H9 (cell line): ENCODE results near the gene SMAD7. TPM values are rescaled to one million over a fixed set of nuclear protein-coding genes. Genes with fewer than 3 reads are reported as not detected.

ENCODE experiments used
- DNase-seq: peaks from one replicate; pipeline ENCODE4 v3.0.0-alpha.2; 2017
- H2AFZ ChIP-seq: one replicate; pipeline ENCODE4 v1.6.1; 2013; ENCODE audit warnings: mild to moderate bottlenecking, low read length, control low read depth, moderate library complexity
- H2AK5ac ChIP-seq: 2 replicates; pipeline ENCODE4 v1.6.1; 2013; ENCODE audit warnings: low read length, control low read depth, mixed read lengths; ENCODE audit not compliant: insufficient read length
- H2BK120ac ChIP-seq: one replicate; pipeline ENCODE4 v1.6.1; 2013; ENCODE audit warnings: low read depth, mild to moderate bottlenecking, low read length, control low read depth, inconsistent platforms; ENCODE audit not compliant: poor library complexity, severe bottlenecking
- H2BK12ac ChIP-seq: 2 replicates; pipeline ENCODE4 v1.6.1; 2013; ENCODE audit warnings: low read length, control low read depth, mixed read lengths, low read depth; ENCODE audit not compliant: insufficient read length
- H2BK15ac ChIP-seq: 2 replicates; pipeline ENCODE4 v1.6.1; 2013; ENCODE audit warnings: low read depth, low read length, control low read depth
- H2BK20ac ChIP-seq: one replicate; pipeline ENCODE4 v1.6.1; 2013; ENCODE audit warnings: low read depth, mild to moderate bottlenecking, low read length, control low read depth, inconsistent platforms; ENCODE audit not compliant: poor library complexity, severe bottlenecking
- H2BK5ac ChIP-seq: 2 replicates; pipeline ENCODE4 v1.6.1; 2013; ENCODE audit warnings: low read length, control low read depth, mixed read lengths; ENCODE audit not compliant: insufficient read length
- H3K14ac ChIP-seq: 2 replicates; pipeline ENCODE4 v1.6.1; 2013; ENCODE audit warnings: low read length, control low read depth; ENCODE audit not compliant: insufficient read depth
- H3K18ac ChIP-seq: 2 replicates; pipeline ENCODE4 v1.6.1; 2013; ENCODE audit warnings: low read depth, mild to moderate bottlenecking, mixed read lengths, low read length, control low read depth; ENCODE audit not compliant: insufficient read length
- H3K23ac ChIP-seq: 2 replicates; pipeline ENCODE4 v1.6.1; 2013; ENCODE audit warnings: low read length, control low read depth, mixed read lengths, low read depth; ENCODE audit not compliant: insufficient read length
- H3K23me2 ChIP-seq: 2 replicates; pipeline ENCODE4 v1.6.1; 2013; ENCODE audit warnings: low read depth, mild to moderate bottlenecking, mixed read lengths, low read length, control low read depth; ENCODE audit not compliant: insufficient read length, poor library complexity, severe bottlenecking
- H3K27ac ChIP-seq: 2 replicates; pipeline ENCODE4 v1.5.1; 2013; ENCODE audit warnings: low read length, control low read depth, mixed read lengths, low read depth; ENCODE audit not compliant: insufficient read length
- H3K27me3 ChIP-seq: 2 replicates; pipeline ENCODE4 v1.6.1; 2013; ENCODE audit warnings: low read length, control low read depth, inconsistent platforms; ENCODE audit not compliant: insufficient read depth
- H3K4ac ChIP-seq: 2 replicates; pipeline ENCODE4 v1.6.1; 2013; ENCODE audit warnings: low read depth, mild to moderate bottlenecking, control low read depth, inconsistent platforms, low read length, moderate library complexity
- H3K4me1 ChIP-seq: 2 replicates; pipeline ENCODE4 v1.6.1; 2013; ENCODE audit warnings: low read length, control low read depth, inconsistent platforms; ENCODE audit not compliant: insufficient read depth
- H3K4me2 ChIP-seq: 2 replicates; pipeline ENCODE4 v1.6.1; 2013; ENCODE audit warnings: low read length, control low read depth, mixed read lengths; ENCODE audit not compliant: insufficient read length, insufficient read depth
- H3K56ac ChIP-seq: 2 replicates; pipeline ENCODE4 v1.6.1; 2013; ENCODE audit warnings: low read depth, mild to moderate bottlenecking, mixed read lengths, low read length, control low read depth; ENCODE audit not compliant: insufficient read length
- H3K79me1 ChIP-seq: 2 replicates; pipeline ENCODE4 v1.6.1; 2013; ENCODE audit warnings: low read depth, mild to moderate bottlenecking, moderate library complexity, low read length, control low read depth, inconsistent platforms; ENCODE audit not compliant: insufficient read depth, poor library complexity, severe bottlenecking
- H3K79me2 ChIP-seq: 2 replicates; pipeline ENCODE4 v1.6.1; 2013; ENCODE audit warnings: low read length, control low read depth, inconsistent platforms; ENCODE audit not compliant: insufficient read depth
- H3K9ac ChIP-seq: 2 replicates; pipeline ENCODE4 v1.6.1; 2013; ENCODE audit warnings: low read length, control low read depth, mixed read lengths; ENCODE audit not compliant: insufficient read length; ENCODE audit errors: extremely low read depth
- H3K9me3 ChIP-seq: one replicate; pipeline ENCODE4 v1.6.1; 2013; ENCODE audit warnings: low read depth, low read length, inconsistent platforms; ENCODE audit not compliant: control insufficient read depth
- H3T11ph ChIP-seq: one replicate; pipeline ENCODE4 v1.6.1; 2013; ENCODE audit warnings: mild to moderate bottlenecking, low read length, control low read depth, inconsistent platforms
- H4K20me1 ChIP-seq: one replicate; pipeline ENCODE4 v1.6.1; 2013; ENCODE audit not compliant: control insufficient read depth, insufficient read length, insufficient read depth
- H4K5ac ChIP-seq: 2 replicates; pipeline ENCODE4 v1.6.1; 2013; ENCODE audit warnings: low read depth, mild to moderate bottlenecking, mixed read lengths, low read length, control low read depth; ENCODE audit not compliant: insufficient read length
- H4K8ac ChIP-seq: replicated peaks from 2 replicates; pipeline ENCODE4 v1.6.1; 2013; ENCODE audit warnings: low read length, control low read depth, mixed read lengths, low read depth; ENCODE audit not compliant: insufficient read length
- H4K91ac ChIP-seq: 2 replicates; pipeline ENCODE4 v1.6.1; 2013; ENCODE audit warnings: low read depth, mild to moderate bottlenecking, moderate library complexity, mixed read lengths, low read length, control low read depth; ENCODE audit not compliant: insufficient read length
- H3K27ac Mint-ChIP-seq, 3 experiments: 2 replicates in 2 of 3; 3 replicates in 1 of 3; pipeline ENCODE4 v1.8.0; 2020 to 2021; ENCODE audit warnings: mixed read lengths in 3 of 3, mild to moderate bottlenecking in 1 of 3, moderate library complexity in 1 of 3
- H3K27me3 Mint-ChIP-seq: 2 replicates; pipeline ENCODE4 v1.8.0; 2021; ENCODE audit warnings: low read depth, mild to moderate bottlenecking, moderate library complexity, mixed read lengths
- H3K36me3 Mint-ChIP-seq, 3 experiments: 2 replicates in 2 of 3; 3 replicates in 1 of 3; pipeline ENCODE4 v1.8.0; 2020 to 2021; ENCODE audit warnings: low read depth in 3 of 3, mixed read lengths in 3 of 3; ENCODE audit not compliant: insufficient read depth in 1 of 3
- H3K4me1 Mint-ChIP-seq, 2 experiments: 2 replicates each; pipeline ENCODE4 v1.8.0; 2020; ENCODE audit warnings: mixed read lengths in 2 of 2
- H3K4me3 Mint-ChIP-seq, 2 experiments: 2 replicates in 1 of 2; 3 replicates in 1 of 2; pipeline ENCODE4 v1.8.0; 2020 to 2021; ENCODE audit warnings: mild to moderate bottlenecking in 2 of 2, mixed read lengths in 2 of 2, moderate library complexity in 1 of 2
- H3K9me3 Mint-ChIP-seq, 2 experiments: 2 replicates in 1 of 2; 3 replicates in 1 of 2; pipeline ENCODE4 v1.8.0; 2020; ENCODE audit warnings: mild to moderate bottlenecking in 2 of 2, mixed read lengths in 2 of 2, moderate library complexity in 1 of 2
- WGBS: extraction: QIAGEN DNeasy Blood & Tissue Kit; methylation state at CpG from one replicate; pipeline ENCODE4 v1.1.7; 2013; ENCODE audit warnings: missing lambda C conversion rate, low lambda C conversion rate, mixed read lengths; ENCODE audit not compliant: insufficient read length; ENCODE audit errors: extremely low coverage; 5-methylcytosine and 5-hydroxymethylcytosine counted together
- total RNA-seq: library from RNA; stranded (reverse); gene quantifications from 2 replicates; pipeline ENCODE4 v1.2.1, GENCODE V29; 2021
- TF ChIP-seq, protein P1 (sequence below): fragments of 200-600 bp; sonication (generic); conservative IDR thresholded peaks from 3 replicates; pipeline ENCODE4 v1.8.0; 2021; ENCODE audit warnings: antibody characterized with exemption, mild to moderate bottlenecking

SMAD7 gene
- total RNA-seq, 1 experiment from 2014 or later: 27.7 TPM

DNA sequence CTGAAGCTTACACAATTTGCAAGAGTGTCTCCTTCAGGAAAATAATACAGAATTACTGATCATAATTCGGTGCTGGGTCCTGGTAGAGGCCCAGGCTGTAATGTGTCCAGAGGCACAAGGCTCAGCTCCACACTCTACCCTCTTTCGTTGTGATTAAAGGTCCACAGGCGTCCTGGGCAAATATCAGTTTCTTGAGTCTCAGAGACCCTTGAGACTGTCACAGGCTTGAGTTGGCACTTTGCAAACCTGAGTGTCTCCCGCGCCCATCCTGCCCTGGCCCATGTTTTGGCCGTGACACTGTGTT lies 46.9 kb upstream of the SMAD7 start:
- Histone ChIP-seq H3K79me1 (no peaks in the 10 kb centered on the region), H4K20me1 (no peaks in the 10 kb centered on the region), H2BK5ac (no peak overlapping the region), H3K27me3 (no peaks in the 10 kb centered on the region), H3K4ac (no peak overlapping the region; the same call in 1 of the 2 replicates), H4K5ac (no peak overlapping the region), H3K4me2 (no peak overlapping the region), H4K91ac (peak overlapping the region; percentile 11), H2AK5ac (no peak overlapping the region), H2BK120ac (no peak overlapping the region), H3K79me2 (no peaks in the 10 kb centered on the region), H3K56ac (no peak overlapping the region), H3K23ac (no peak overlapping the region), H2BK20ac (no peak overlapping the region), H2AFZ (no peak overlapping the region), H3K9ac (no peak overlapping the region), H4K8ac (no peak overlapping the region), H3K4me1 (peaks cover 2% of the 10 kb centered on the region; the same call in 1 of the 2 replicates), H3K18ac (peak overlapping the region; percentile 36), H3K9me3 (no peaks in the 10 kb centered on the region), H2BK15ac (no peak overlapping the region), H3T11ph (peak overlapping the region; percentile 17), H3K23me2 (no peaks in the 10 kb centered on the region), H3K14ac (peak overlapping the region; percentile 52; the same call in 1 of the 2 replicates), H2BK12ac (no peak overlapping the region), H3K27ac (no peak overlapping the region)
- no peaks in the 10 kb centered on the region for H3K36me3 Mint-ChIP-seq
- no peak overlapping the region for H3K4me3 Mint-ChIP-seq
- TF ChIP-seq, protein P1, sequence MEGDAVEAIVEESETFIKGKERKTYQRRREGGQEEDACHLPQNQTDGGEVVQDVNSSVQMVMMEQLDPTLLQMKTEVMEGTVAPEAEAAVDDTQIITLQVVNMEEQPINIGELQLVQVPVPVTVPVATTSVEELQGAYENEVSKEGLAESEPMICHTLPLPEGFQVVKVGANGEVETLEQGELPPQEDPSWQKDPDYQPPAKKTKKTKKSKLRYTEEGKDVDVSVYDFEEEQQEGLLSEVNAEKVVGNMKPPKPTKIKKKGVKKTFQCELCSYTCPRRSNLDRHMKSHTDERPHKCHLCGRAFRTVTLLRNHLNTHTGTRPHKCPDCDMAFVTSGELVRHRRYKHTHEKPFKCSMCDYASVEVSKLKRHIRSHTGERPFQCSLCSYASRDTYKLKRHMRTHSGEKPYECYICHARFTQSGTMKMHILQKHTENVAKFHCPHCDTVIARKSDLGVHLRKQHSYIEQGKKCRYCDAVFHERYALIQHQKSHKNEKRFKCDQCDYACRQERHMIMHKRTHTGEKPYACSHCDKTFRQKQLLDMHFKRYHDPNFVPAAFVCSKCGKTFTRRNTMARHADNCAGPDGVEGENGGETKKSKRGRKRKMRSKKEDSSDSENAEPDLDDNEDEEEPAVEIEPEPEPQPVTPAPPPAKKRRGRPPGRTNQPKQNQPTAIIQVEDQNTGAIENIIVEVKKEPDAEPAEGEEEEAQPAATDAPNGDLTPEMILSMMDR: no peak
- H3K9me3 Mint-ChIP-seq: no peaks in the 10 kb centered on the region; a peak in 1 of 5 replicates
- H3K4me1 Mint-ChIP-seq: peaks cover 27 to 34% of the 10 kb centered on the region in 2 experiments
- WGBS: no CpG with 5 or more reads among the region's 6 CpGs
- H3K27me3 Mint-ChIP-seq: peaks cover 15% of the 10 kb centered on the region
- DNase-seq: no peak
- peak overlapping the region in 2 of 3 experiments; percentile 12 to 97; a peak in 3 of 7 replicates for H3K27ac Mint-ChIP-seq
